ENCODE measurements around the gene SYNGR3. TPM values are rescaled to one million over a fixed set of nuclear protein-coding genes. Genes with fewer than 3 reads are reported as not detected.

Gene SYNGR3
- polyA plus RNA-seq, 1 experiment = 1.8 TPM

DNA sequence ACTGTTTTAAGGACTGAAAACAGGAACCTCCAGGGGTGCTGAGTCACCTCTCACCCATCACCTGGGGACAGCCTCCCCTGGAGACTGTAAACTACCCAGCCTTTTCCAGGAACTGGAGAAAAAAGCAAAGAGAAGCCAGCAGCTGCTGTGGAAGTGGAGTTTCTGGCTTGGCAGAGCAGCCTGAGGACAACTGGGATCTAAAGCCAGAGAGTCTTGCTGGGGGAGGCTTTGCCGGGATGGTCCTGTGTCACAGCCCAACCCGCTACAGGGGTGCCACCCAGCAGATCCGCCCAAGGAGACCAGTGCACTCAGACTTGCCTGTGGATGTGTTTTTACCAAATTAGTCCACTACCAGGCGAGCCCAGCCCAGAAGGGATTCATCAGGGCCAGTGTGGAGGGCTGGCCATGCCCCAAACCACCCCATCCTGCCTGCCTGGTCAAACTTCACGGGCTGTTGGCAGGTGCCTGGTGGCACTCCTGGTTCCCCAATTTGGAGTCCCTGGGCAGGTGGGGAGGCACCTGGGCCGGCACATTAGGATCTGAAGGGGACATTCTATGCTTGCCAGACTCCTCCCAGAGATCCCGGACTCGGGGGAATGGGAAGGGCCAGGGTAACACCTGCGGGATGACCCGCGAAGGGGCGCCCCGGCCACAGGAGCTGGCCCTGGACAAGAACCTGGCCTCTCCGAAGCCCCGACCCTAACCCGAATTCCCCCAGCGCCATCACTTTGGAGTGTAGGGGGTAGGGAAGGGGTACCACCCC is 47.5 kb upstream of the SYNGR3 start:
- Histone ChIP-seq H3K9me3 (ENCODE audit: control insufficient read depth, insufficient read depth, low read length) (no peaks in the 10 kb centered on the region; the same call in 1 of the 2 replicates), H3K27ac (ENCODE audit: low read depth, low read length) (no peak overlapping the region), H3K4me3 (ENCODE audit: low read depth, low read length) (peak overlapping the region; percentile 88), H3K27me3 (ENCODE audit: control insufficient read depth, insufficient read depth, low read length) (no peaks in the 10 kb centered on the region)
- ChIA-PET POLR2A (interaction anchor here (0.7 to 1.9 kb wide), 3 partner anchors 22 to 263 kb away, joined by 5 to 15 read pairs (median 6); partner anchors contain the start of gene RPS2), CTCF (interaction anchor here (0.5 to 1.4 kb wide), 3 partner anchors 13 to 200 kb away, joined by 3 to 6 read pairs (median 3); no protein-coding TSS in a partner anchor)
- TF ChIP-seq, protein P1, sequence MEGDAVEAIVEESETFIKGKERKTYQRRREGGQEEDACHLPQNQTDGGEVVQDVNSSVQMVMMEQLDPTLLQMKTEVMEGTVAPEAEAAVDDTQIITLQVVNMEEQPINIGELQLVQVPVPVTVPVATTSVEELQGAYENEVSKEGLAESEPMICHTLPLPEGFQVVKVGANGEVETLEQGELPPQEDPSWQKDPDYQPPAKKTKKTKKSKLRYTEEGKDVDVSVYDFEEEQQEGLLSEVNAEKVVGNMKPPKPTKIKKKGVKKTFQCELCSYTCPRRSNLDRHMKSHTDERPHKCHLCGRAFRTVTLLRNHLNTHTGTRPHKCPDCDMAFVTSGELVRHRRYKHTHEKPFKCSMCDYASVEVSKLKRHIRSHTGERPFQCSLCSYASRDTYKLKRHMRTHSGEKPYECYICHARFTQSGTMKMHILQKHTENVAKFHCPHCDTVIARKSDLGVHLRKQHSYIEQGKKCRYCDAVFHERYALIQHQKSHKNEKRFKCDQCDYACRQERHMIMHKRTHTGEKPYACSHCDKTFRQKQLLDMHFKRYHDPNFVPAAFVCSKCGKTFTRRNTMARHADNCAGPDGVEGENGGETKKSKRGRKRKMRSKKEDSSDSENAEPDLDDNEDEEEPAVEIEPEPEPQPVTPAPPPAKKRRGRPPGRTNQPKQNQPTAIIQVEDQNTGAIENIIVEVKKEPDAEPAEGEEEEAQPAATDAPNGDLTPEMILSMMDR (IDR thresholded peaks at IDR 0.05; ENCODE audit: low read depth, low read length) = no peak
- no peak for DNase-seq (ENCODE audit: low read depth, low spot score)

DNA sequence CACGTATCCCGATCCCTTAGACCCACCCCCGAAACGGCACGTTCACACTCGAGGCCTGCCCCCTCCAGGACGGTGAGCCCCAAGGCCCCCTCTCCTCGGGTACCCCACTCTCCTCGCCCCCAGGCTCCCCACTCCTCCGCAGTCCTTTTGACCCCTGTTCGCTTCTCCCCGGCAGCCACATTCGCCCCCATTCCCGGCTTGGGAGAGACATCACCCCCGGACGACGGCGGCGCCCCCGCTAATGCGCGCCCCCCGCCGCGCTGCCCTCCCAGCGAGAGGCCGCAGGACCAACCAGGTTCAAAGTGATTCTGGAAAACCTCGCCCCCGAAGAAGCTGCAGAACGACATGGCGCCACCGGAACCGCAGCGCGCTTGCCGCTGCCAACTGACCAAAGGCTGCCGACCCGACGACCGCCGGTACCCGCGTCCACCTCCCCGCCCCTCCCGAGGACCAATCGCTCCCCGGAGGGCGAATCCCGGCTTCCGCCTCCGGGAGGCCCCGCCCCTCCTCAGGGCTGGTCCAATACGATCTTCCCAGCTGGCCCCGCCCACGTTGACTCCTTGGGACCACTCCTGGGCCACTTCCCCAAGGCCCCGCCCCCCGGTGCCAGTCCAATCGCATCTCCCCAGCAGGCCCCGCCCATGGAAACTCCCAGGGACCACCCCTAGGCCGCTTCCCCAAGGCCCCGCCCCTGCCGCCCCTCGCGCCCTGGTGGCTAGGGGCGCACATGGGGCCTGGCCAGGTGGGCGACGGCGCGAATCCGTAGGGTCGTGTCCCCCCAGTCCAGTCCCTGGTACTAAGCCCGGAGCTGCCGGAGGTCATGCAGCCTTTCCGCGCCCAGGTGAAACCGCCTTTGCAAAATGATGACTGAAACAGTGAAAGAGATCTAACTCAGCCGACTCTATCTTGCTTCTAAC is 46.7 kb upstream of the SYNGR3 start, which contains the start of gene MSRB1:
TSS of gene MSRB1 (minus strand) at position 390 of the 917 bp plus-strand sequence. CDS start at position 347, 43 bp downstream.
- Histone ChIP-seq H3K27ac (ENCODE audit: low read depth, low read length) (no peak within 1 kb of the TSS), H3K9me3 (ENCODE audit: control insufficient read depth, insufficient read depth, low read length) (no peaks in the 10 kb centered on the region; the same call in 1 of the 2 replicates), H3K4me3 (ENCODE audit: low read depth, low read length) (peak within 1 kb of the TSS; percentile 88), H3K27me3 (ENCODE audit: control insufficient read depth, insufficient read depth, low read length) (no peaks in the 10 kb centered on the region)
- POLR2A ChIA-PET = interaction anchor here (0.6 to 1.9 kb wide), 7 partner anchors 9 to 274 kb away, joined by 3 to 15 read pairs (median 5); partner anchors contain the start of gene RPS2
- TF ChIP-seq, protein P1 (IDR thresholded peaks at IDR 0.05; ENCODE audit: low read depth, low read length) = no peak
- CTCF ChIA-PET = interaction anchor here (1.2 kb wide), 1 partner anchor 80 kb away, joined by 3 read pairs; no protein-coding TSS in a partner anchor
- peak; percentile 94 for DNase-seq (ENCODE audit: low read depth, low spot score)

DNA sequence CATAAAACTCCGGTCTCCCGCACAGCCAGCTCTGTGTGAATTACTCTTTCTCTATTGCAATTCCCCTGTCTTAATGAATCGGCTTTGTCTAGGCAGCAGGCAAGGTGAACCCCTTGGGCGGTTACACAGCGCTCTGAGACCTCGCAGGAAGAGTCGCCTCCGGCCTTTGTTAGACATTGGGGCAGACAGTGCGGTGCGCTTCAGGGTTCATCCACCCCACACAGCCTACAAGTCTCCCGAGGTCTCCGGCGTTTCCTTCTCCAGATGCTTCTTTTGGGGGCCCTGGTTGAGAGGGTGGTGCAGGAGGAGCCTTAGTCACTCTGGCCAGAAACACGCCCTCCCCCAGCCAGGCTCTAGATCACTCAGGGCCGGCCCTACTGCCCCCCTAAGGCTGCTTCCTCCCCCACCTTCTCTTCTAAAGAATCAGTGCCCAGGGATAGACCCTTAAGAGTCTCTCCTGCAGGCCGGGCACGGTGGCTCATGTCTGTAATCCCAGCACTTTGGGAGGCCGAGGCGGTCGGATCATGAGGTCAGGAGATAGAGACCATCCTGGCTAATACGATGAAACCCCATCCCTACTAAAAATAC is 45.1 kb upstream of the SYNGR3 start:
- no peaks in the 10 kb centered on the region; the same call in 1 of the 2 replicates for H3K9me3 ChIP-seq (ENCODE audit: control insufficient read depth, insufficient read depth, low read length)
- H3K27me3 ChIP-seq (ENCODE audit: control insufficient read depth, insufficient read depth, low read length) = no peaks in the 10 kb centered on the region
- TF ChIP-seq, protein P1 (IDR thresholded peaks at IDR 0.05; ENCODE audit: low read depth, low read length) = no peak
- no peak overlapping the region for H3K27ac ChIP-seq (ENCODE audit: low read depth, low read length)
- no peak for DNase-seq (ENCODE audit: low read depth, low spot score)
- H3K4me3 ChIP-seq (ENCODE audit: low read depth, low read length) = no peak overlapping the region
- ChIA-PET POLR2A (interaction anchor here (1.6 to 1.9 kb wide), 2 partner anchors 13 to 20 kb away, joined by 5 to 6 read pairs; partner anchors contain the start of gene RPS2), CTCF (no interaction called here)

DNA sequence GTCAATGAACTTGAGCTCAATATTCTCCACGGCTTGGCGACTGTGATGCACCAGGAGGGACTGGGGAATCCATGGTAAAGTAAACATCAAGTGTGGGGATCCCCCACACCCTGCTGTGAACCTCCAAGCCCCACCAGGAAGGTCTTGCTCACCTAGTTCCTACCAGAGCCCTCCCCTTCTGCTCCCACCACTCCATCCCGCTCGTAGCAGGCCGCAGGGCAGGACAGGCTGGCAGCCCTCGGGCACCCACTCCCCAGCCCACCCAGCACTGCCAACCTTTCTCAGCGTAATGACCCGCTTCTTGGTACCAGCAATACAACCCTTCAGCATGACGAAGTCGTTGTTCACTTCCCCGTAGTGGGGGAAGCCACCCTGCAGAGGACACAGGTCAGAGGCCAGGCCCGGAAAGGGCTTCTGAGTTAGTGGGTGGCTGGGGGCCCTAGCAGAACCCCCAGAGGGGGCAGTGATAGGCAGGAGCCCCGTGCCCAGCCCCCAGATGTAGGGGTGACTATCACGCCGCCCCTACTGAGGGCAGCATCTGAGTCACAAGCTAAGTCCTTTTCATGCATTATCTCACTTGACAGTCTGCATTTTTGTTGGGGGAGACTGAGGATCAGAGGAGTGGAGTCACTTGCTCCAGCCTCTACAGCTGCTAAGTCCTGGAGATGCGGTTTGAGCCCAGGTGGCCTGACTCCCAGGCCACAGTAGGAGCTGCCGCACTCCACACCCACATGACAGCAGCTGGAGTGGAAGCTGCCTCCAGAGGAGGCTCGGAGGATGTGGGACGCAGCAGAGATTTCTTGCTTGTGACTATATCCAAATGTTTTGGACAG is 44.0 kb upstream of the SYNGR3 start:
- Histone ChIP-seq H3K4me3 (ENCODE audit: low read depth, low read length) (no peak overlapping the region), H3K9me3 (ENCODE audit: control insufficient read depth, insufficient read depth, low read length) (no peaks in the 10 kb centered on the region; the same call in 1 of the 2 replicates), H3K27me3 (ENCODE audit: control insufficient read depth, insufficient read depth, low read length) (no peaks in the 10 kb centered on the region), H3K27ac (ENCODE audit: low read depth, low read length) (no peak overlapping the region)
- CTCF ChIA-PET = no interaction called here
- DNase-seq (ENCODE audit: low read depth, low spot score) = no peak
- POLR2A ChIA-PET = interaction anchor here (1.6 kb wide), 1 partner anchor 19 kb away, joined by 5 read pairs; the partner anchor contains the start of gene RPS2
- TF ChIP-seq, protein P1 (IDR thresholded peaks at IDR 0.05; ENCODE audit: low read depth, low read length) = no peak
